SK-N-MC (cell line): ENCODE measurements around the gene CTPS1.

Source experiments
- DNase-seq: peaks from one replicate; pipeline ENCODE4 v3.0.0-alpha.2; 2011; ENCODE audit warnings: low read depth, low spot score
- H3K27ac ChIP-seq: fragments of 200-600 bp; sonication (generic); 2 replicates; pipeline ENCODE4 v1.5.1; 2016; ENCODE audit warnings: mixed run types
- H3K36me3 ChIP-seq: fragments of 200-600 bp; sonication (generic); 2 replicates; pipeline ENCODE4 v1.6.1; 2017; ENCODE audit warnings: antibody characterized with exemption, low read length, mixed read lengths; ENCODE audit not compliant: insufficient read depth
- H3K4me3 ChIP-seq: fragments of 200-600 bp; sonication (generic); 2 replicates; pipeline ENCODE4 v1.5.1; 2016
- H3K9ac ChIP-seq: fragments of 200-600 bp; sonication (generic); 2 replicates; pipeline ENCODE4 v1.8.0; 2017; ENCODE audit warnings: mixed run types, mixed read lengths; ENCODE audit not compliant: insufficient read length
- H3K9me3 ChIP-seq: fragments of 200-600 bp; sonication (generic); 2 replicates; pipeline ENCODE4 v1.6.1; 2017; ENCODE audit warnings: low read depth, mild to moderate bottlenecking, antibody characterized with exemption, low read length, moderate library complexity, mixed read lengths
- EZH2 ChIP-seq: fragments of 200-600 bp; sonication (generic); IDR thresholded peaks from one replicate; pipeline ENCODE4 v1.6.1; 2017; ENCODE audit warnings: antibody characterized with exemption
- FOXP2 ChIP-seq: optimal IDR thresholded peaks from 2 replicates; pipeline ENCODE3; 2011; ENCODE audit warnings: mild to moderate bottlenecking, moderate library complexity; ENCODE audit not compliant: insufficient read depth; ENCODE audit errors: extremely low read length, control extremely low read depth
- POLR2AphosphoS5 ChIP-seq: IDR thresholded peaks from 2 replicates; pipeline ENCODE4 v1.6.1; 2012; ENCODE audit warnings: mild to moderate bottlenecking, low read depth, low read length, borderline replicate concordance

The CTPS1 gene

GRCh38 chr1:40984531-40984930 lies 5.0 kb downstream of the CTPS1 start:
- no peaks in the 10 kb centered on the region for H3K9me3 ChIP-seq
- peaks cover 80% of the 10 kb centered on the region for H3K36me3 ChIP-seq
- TF ChIP-seq EZH2 = no peak
- no peak for TF ChIP-seq POLR2AphosphoS5
- TF ChIP-seq FOXP2 = no peak
- no peak overlapping the region for H3K27ac ChIP-seq
- H3K9ac ChIP-seq = no peak overlapping the region
- no peak for DNase-seq
- no peak overlapping the region for H3K4me3 ChIP-seq

- Histone ChIP-seq H3K4me3 (no peak overlapping the region), H3K9ac (no peak overlapping the region), H3K27ac (no peak overlapping the region), H3K9me3 (no peaks in the 10 kb centered on the region), H3K36me3 (peaks cover 86% of the 10 kb centered on the region)
- no peak for DNase-seq
- TF ChIP-seq POLR2AphosphoS5 = no peak
- TF ChIP-seq EZH2 = no peak
- TF ChIP-seq FOXP2 = no peak
These were observed 5.7 kb downstream of the CTPS1 start for GRCh38 chr1:40985161-40985560.

GRCh38 chr1:40985875-40986274 lies 6.4 kb downstream of the CTPS1 start:
- H3K4me3 ChIP-seq = no peak overlapping the region
- no peak for TF ChIP-seq EZH2
- TF ChIP-seq FOXP2 = no peak
- TF ChIP-seq POLR2AphosphoS5 = no peak
- no peaks in the 10 kb centered on the region for H3K9me3 ChIP-seq
- no peak for DNase-seq
- H3K36me3 ChIP-seq = peaks cover 91% of the 10 kb centered on the region
- no peak overlapping the region for H3K27ac ChIP-seq
- H3K9ac ChIP-seq = no peak overlapping the region

GRCh38 chr1:40986328-40986783 lies 6.9 kb downstream of the CTPS1 start:
- Histone ChIP-seq H3K27ac (no peak overlapping the region), H3K9ac (no peak overlapping the region), H3K4me3 (no peak overlapping the region), H3K36me3 (peaks cover 91% of the 10 kb centered on the region), H3K9me3 (no peaks in the 10 kb centered on the region)
- DNase-seq = no peak
- TF ChIP-seq EZH2 (no peak), POLR2AphosphoS5 (no peak), FOXP2 (no peak)

- Histone ChIP-seq H3K36me3 (peaks cover 95% of the 10 kb centered on the region), H3K4me3 (no peak overlapping the region), H3K9me3 (no peaks in the 10 kb centered on the region), H3K9ac (no peak overlapping the region), H3K27ac (no peak overlapping the region)
- TF ChIP-seq FOXP2 = no peak
- TF ChIP-seq EZH2 = no peak
- TF ChIP-seq POLR2AphosphoS5 = no peak
- DNase-seq = no peak
These were observed 7.5 kb downstream of the CTPS1 start for GRCh38 chr1:40986956-40987355.

GRCh38 chr1:40987439-40988276 lies 8.2 kb downstream of the CTPS1 start:
- Histone ChIP-seq H3K9ac (no peak overlapping the region), H3K4me3 (no peak overlapping the region), H3K36me3 (peaks cover 100% of the 10 kb centered on the region), H3K27ac (no peak overlapping the region), H3K9me3 (no peaks in the 10 kb centered on the region)
- TF ChIP-seq EZH2 = no peak
- TF ChIP-seq FOXP2 = no peak
- TF ChIP-seq POLR2AphosphoS5 = no peak
- no peak for DNase-seq

- DNase-seq = no peak
- TF ChIP-seq POLR2AphosphoS5 (no peak), FOXP2 (no peak), EZH2 (no peak)
- no peak overlapping the region for H3K27ac ChIP-seq
- no peak overlapping the region for H3K9ac ChIP-seq
- H3K4me3 ChIP-seq = no peak overlapping the region
- H3K9me3 ChIP-seq = no peaks in the 10 kb centered on the region
- H3K36me3 ChIP-seq = peaks cover 100% of the 10 kb centered on the region
These were observed 8.8 kb downstream of the CTPS1 start for GRCh38 chr1:40988280-40988679.

GRCh38 chr1:40989066-40989465 lies 9.6 kb downstream of the CTPS1 start:
- Histone ChIP-seq H3K4me3 (no peak overlapping the region), H3K27ac (no peak overlapping the region), H3K9ac (no peak overlapping the region), H3K9me3 (no peaks in the 10 kb centered on the region), H3K36me3 (peaks cover 100% of the 10 kb centered on the region)
- no peak for DNase-seq
- no peak for TF ChIP-seq EZH2
- no peak for TF ChIP-seq POLR2AphosphoS5
- TF ChIP-seq FOXP2 = no peak
